GM20431 (cell line): ENCODE data around the gene RFK.
"Not testable (repeated sequence)": the region's sequence is repeated elsewhere in the genome, so short reads cannot be mapped to it uniquely, and the experiment has no call there.

ENCODE experiments used
- in situ Hi-C: fragments of 300-500 bp; cut with MseI, MboI; formaldehyde crosslinking; loops from one replicate; pipeline ENCODE4 v1.15.0; 2020; ENCODE audit warnings: low sequenced_read_pairs; ENCODE audit not compliant: unreplicated experiment

Gene RFK

GRCh38 chr9:76373173-76373783, 20.9 kb downstream of the RFK start:
- in situ Hi-C loops, result no loop called here

- in situ Hi-C loops, result no loop called here
Observed at GRCh38 chr9:76372336-76372735, 21.9 kb downstream of the RFK start.

- in situ Hi-C loops, result no loop called here
Observed at GRCh38 chr9:76371901-76372300, 22.3 kb downstream of the RFK start.

- in situ Hi-C loops, result no loop called here
Observed at GRCh38 chr9:76370396-76371023, 23.7 kb downstream of the RFK start.

- in situ Hi-C loops, result no loop called here
Observed at GRCh38 chr9:76369583-76369982, 24.6 kb downstream of the RFK start.

GRCh38 chr9:76366275-76366674, 28.0 kb downstream of the RFK start:
- in situ Hi-C loops, result no loop called here

- in situ Hi-C loops, result no loop called here
Observed at GRCh38 chr9:76365028-76365427, 29.2 kb downstream of the RFK start.

- in situ Hi-C loops, result no loop called here
Observed at GRCh38 chr9:76363032-76363395, 31.2 kb downstream of the RFK start.

GRCh38 chr9:76362332-76363031, 31.7 kb downstream of the RFK start:
- in situ Hi-C loops, result not testable (repeated sequence)

GRCh38 chr9:76359766-76360165, 34.5 kb downstream of the RFK start:
- in situ Hi-C loops, result no loop called here

GRCh38 chr9:76359365-76359764, 34.9 kb downstream of the RFK start:
- in situ Hi-C loops, result no loop called here

GRCh38 chr9:76358628-76359280, 35.5 kb downstream of the RFK start:
- in situ Hi-C loops, result no loop called here

- in situ Hi-C loops, result no loop called here
Observed at GRCh38 chr9:76357555-76357954, 36.7 kb downstream of the RFK start.

- in situ Hi-C loops, result no loop called here
Observed at GRCh38 chr9:76355886-76356285, 38.3 kb downstream of the RFK start.

- in situ Hi-C loops, result no loop called here
Observed at GRCh38 chr9:76354221-76354620, 40.0 kb downstream of the RFK start.

- in situ Hi-C loops, result no loop called here
Observed at GRCh38 chr9:76353280-76353679, 40.9 kb downstream of the RFK start.

GRCh38 chr9:76352026-76352620, 42.1 kb downstream of the RFK start:
- in situ Hi-C loops, result no loop called here

GRCh38 chr9:76351006-76351405, 43.2 kb downstream of the RFK start:
- in situ Hi-C loops, result no loop called here

GRCh38 chr9:76349865-76350264, 44.4 kb downstream of the RFK start:
- in situ Hi-C loops, result no loop called here

- in situ Hi-C loops, result no loop called here
Observed at GRCh38 chr9:76342858-76343257, 51.4 kb downstream of the RFK start.

- in situ Hi-C loops, result no loop called here
Observed at GRCh38 chr9:76342201-76342600, 52.0 kb downstream of the RFK start.
